Osteocyte (in vitro differentiated cells): ENCODE data around the gene ST7. TPM values are rescaled to one million over a fixed set of nuclear protein-coding genes. Genes with fewer than 3 reads are reported as not detected.

Source experiments
- DNase-seq: peaks from one replicate; pipeline ENCODE4 v3.0.0; 2021; ENCODE audit warnings: mixed read lengths; ENCODE audit not compliant: unreplicated experiment; ENCODE audit errors: extremely low spot score
- H3K27ac Mint-ChIP-seq: one replicate; pipeline ENCODE4 v1.8.0; 2021; ENCODE audit warnings: mild to moderate bottlenecking, mixed read lengths; ENCODE audit not compliant: unreplicated experiment
- H3K27me3 Mint-ChIP-seq: one replicate; pipeline ENCODE4 v1.8.0; 2021; ENCODE audit warnings: mixed read lengths; ENCODE audit not compliant: unreplicated experiment
- H3K36me3 Mint-ChIP-seq: one replicate; pipeline ENCODE4 v1.8.0; 2021; ENCODE audit warnings: mixed read lengths; ENCODE audit not compliant: unreplicated experiment
- H3K4me1 Mint-ChIP-seq: one replicate; pipeline ENCODE4 v1.8.0; 2021; ENCODE audit warnings: mixed read lengths; ENCODE audit not compliant: unreplicated experiment
- H3K4me3 Mint-ChIP-seq: one replicate; pipeline ENCODE4 v1.8.0; 2021; ENCODE audit warnings: mild to moderate bottlenecking, moderate library complexity, mixed read lengths; ENCODE audit not compliant: unreplicated experiment
- H3K9me3 Mint-ChIP-seq: one replicate; pipeline ENCODE4 v1.8.0; 2021; ENCODE audit warnings: mixed read lengths; ENCODE audit not compliant: unreplicated experiment
- total RNA-seq: library from RNA; stranded (reverse); gene quantifications from 2 replicates; pipeline ENCODE4 v1.2.1, GENCODE V29; 2021
- TF ChIP-seq, protein P1 (sequence below): fragments of 200-600 bp; sonication (generic); IDR thresholded peaks from 2 replicates; pipeline ENCODE4 v1.5.0; 2021; ENCODE audit warnings: antibody characterized with exemption, mild to moderate bottlenecking, moderate library complexity

The ST7 gene
- total RNA-seq, 1 donor from 2014 or later = 68.5 TPM

- H3K4me3 Mint-ChIP-seq = no peak overlapping the region
- no peak overlapping the region for H3K27ac Mint-ChIP-seq
- TF ChIP-seq, protein P1, sequence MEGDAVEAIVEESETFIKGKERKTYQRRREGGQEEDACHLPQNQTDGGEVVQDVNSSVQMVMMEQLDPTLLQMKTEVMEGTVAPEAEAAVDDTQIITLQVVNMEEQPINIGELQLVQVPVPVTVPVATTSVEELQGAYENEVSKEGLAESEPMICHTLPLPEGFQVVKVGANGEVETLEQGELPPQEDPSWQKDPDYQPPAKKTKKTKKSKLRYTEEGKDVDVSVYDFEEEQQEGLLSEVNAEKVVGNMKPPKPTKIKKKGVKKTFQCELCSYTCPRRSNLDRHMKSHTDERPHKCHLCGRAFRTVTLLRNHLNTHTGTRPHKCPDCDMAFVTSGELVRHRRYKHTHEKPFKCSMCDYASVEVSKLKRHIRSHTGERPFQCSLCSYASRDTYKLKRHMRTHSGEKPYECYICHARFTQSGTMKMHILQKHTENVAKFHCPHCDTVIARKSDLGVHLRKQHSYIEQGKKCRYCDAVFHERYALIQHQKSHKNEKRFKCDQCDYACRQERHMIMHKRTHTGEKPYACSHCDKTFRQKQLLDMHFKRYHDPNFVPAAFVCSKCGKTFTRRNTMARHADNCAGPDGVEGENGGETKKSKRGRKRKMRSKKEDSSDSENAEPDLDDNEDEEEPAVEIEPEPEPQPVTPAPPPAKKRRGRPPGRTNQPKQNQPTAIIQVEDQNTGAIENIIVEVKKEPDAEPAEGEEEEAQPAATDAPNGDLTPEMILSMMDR = no peak
- H3K9me3 Mint-ChIP-seq = no peaks in the 10 kb centered on the region
- peaks cover 12% of the 10 kb centered on the region for H3K4me1 Mint-ChIP-seq
- peaks cover 6% of the 10 kb centered on the region for H3K36me3 Mint-ChIP-seq
- H3K27me3 Mint-ChIP-seq = no peaks in the 10 kb centered on the region
- no peak for DNase-seq
These were observed 24.7 kb downstream of the ST7 start for GRCh38 chr7:116978006-116978405.

DNA sequence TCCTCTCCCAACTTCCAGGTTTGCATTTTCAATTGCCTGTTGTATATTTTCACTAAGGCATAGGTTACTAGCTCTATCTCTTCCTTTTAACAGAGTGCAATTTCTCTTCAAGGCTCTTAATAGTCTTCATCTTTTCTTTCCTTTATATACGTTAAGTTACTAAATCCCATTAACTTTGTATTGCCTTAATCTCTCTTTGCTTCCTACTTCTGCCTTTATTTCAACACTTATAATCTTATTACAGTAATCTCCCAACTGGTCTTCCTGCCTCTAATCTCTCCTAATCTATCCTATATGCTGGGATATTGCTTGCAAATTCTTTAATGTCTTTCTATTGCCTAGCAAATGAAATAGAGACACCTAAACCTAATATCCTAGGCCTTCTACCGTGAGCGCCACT lies 26.1 kb downstream of the ST7 start:
- Mint-ChIP-seq H3K4me3 (no peak overlapping the region), H3K27me3 (no peaks in the 10 kb centered on the region), H3K9me3 (no peaks in the 10 kb centered on the region), H3K4me1 (peaks cover 12% of the 10 kb centered on the region), H3K36me3 (peaks cover 6% of the 10 kb centered on the region), H3K27ac (peak overlapping the region; percentile 28)
- DNase-seq = no peak
- TF ChIP-seq, protein P1 = no peak

- Mint-ChIP-seq H3K27me3 (no peaks in the 10 kb centered on the region), H3K4me3 (no peak overlapping the region), H3K36me3 (peaks cover 4% of the 10 kb centered on the region), H3K27ac (no peak overlapping the region), H3K9me3 (no peaks in the 10 kb centered on the region), H3K4me1 (peaks cover 12% of the 10 kb centered on the region)
- DNase-seq = no peak
- TF ChIP-seq, protein P1 = no peak
These were observed 27.1 kb downstream of the ST7 start for GRCh38 chr7:116980354-116980753.

DNA sequence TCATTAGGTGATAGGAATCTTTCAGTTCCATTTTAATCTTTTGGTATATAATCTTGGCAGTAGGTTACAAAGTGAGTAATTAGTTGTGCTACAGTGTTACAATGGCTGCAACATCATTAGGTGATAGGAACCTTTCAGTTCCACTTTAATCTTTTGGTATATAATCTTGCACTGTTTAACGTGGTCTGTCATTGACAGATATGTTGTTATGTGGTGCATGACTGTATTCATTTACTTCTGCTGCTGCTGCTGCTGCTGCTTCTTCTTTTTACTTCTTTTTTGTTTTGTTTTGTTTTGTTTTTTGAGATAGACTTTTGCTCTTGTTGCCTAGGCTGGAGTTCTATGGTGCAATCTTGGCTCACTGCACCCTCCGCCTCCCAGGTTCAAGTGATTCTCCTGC lies 28.6 kb downstream of the ST7 start:
- H3K9me3 Mint-ChIP-seq = no peaks in the 10 kb centered on the region
- no peak for DNase-seq
- H3K27me3 Mint-ChIP-seq = no peaks in the 10 kb centered on the region
- no peak overlapping the region for H3K4me3 Mint-ChIP-seq
- peaks cover 20% of the 10 kb centered on the region for H3K4me1 Mint-ChIP-seq
- TF ChIP-seq, protein P1 = no peak
- no peak overlapping the region for H3K27ac Mint-ChIP-seq
- peaks cover 3% of the 10 kb centered on the region for H3K36me3 Mint-ChIP-seq

GRCh38 chr7:116984511-116984910 lies 31.2 kb downstream of the ST7 start:
- no peaks in the 10 kb centered on the region for H3K27me3 Mint-ChIP-seq
- H3K27ac Mint-ChIP-seq = no peak overlapping the region
- H3K4me1 Mint-ChIP-seq = peaks cover 19% of the 10 kb centered on the region
- no peak overlapping the region for H3K4me3 Mint-ChIP-seq
- no peak for DNase-seq
- H3K36me3 Mint-ChIP-seq = no peaks in the 10 kb centered on the region
- TF ChIP-seq, protein P1 = no peak
- no peaks in the 10 kb centered on the region for H3K9me3 Mint-ChIP-seq
